Spleen (tissue), 11 donors: ENCODE results near the gene DPYSL3. TPM values are rescaled to one million over a fixed set of nuclear protein-coding genes. Genes with fewer than 3 reads are reported as not detected.

Experiments
- DNase-seq: peaks from one replicate; pipeline ENCODE4 v3.0.0-alpha.2; 2020
- H3K27ac ChIP-seq, 8 donors: fragments of 200-600 bp; sonication (generic) in 7 of 8; 1 replicate in 4 of 8; 2 replicates in 4 of 8; pipeline versions ENCODE4 v1.5.0 to v1.8.0; 2016 to 2021; ENCODE audit warnings: inconsistent platforms in 4 of 8, mild to moderate bottlenecking in 4 of 8, moderate library complexity in 1 of 8
- H3K27me3 ChIP-seq, 7 donors: fragments of 200-600 bp; sonication (generic) in 6 of 7; replicated peaks in 1 of 7; 1 replicate in 4 of 7; 2 replicates in 3 of 7; pipeline versions ENCODE4 v1.5.0 to v1.8.0; 2016 to 2021; ENCODE audit warnings: inconsistent platforms in 3 of 7, mild to moderate bottlenecking in 1 of 7
- H3K36me3 ChIP-seq, 6 donors: fragments of 200-600 bp; sonication (generic) in 5 of 6; 1 replicate in 4 of 6; 2 replicates in 2 of 6; pipeline versions ENCODE4 v1.5.0 to v1.8.0; 2016 to 2021; ENCODE audit warnings: inconsistent platforms in 2 of 6
- H3K4me1 ChIP-seq, 6 donors: fragments of 200-600 bp; sonication (generic) in 5 of 6; 1 replicate in 3 of 6; 2 replicates in 3 of 6; pipeline versions ENCODE4 v1.5.0 to v1.8.0; 2016 to 2021; ENCODE audit warnings: inconsistent platforms in 3 of 6
- H3K4me3 ChIP-seq, 8 donors: fragments of 200-600 bp; sonication (generic) in 7 of 8; 1 replicate in 4 of 8; 2 replicates in 4 of 8; pipeline versions ENCODE4 v1.5.0 to v1.8.0; 2016 to 2021; ENCODE audit warnings: inconsistent platforms in 4 of 8, mild to moderate bottlenecking in 4 of 8, moderate library complexity in 2 of 8
- H3K9me3 ChIP-seq, 8 donors: fragments of 200-600 bp; sonication (generic) in 7 of 8; 1 replicate in 4 of 8; 2 replicates in 4 of 8; pipeline versions ENCODE4 v1.5.0 to v1.8.0; 2016 to 2021; ENCODE audit warnings: inconsistent platforms in 4 of 8
- CTCF ChIP-seq, 11 experiments: fragments of 200-600 bp in 7 of 11; fragments of 450-650 bp in 4 of 11; sonication (generic) in 4 of 11; IDR thresholded peaks in 8 of 11; conservative IDR thresholded peaks in 3 of 11; 1 replicate in 7 of 11; 2 replicates in 4 of 11; pipeline versions ENCODE4 v1.4.0 to v1.8.0; 2016 to 2021; ENCODE audit warnings: antibody characterized with exemption in 11 of 11, inconsistent platforms in 4 of 11, mild to moderate bottlenecking in 1 of 11
- POLR2A ChIP-seq, 3 donors: fragments of 450-650 bp; IDR thresholded peaks; one replicate each; pipeline ENCODE4 v1.5.1; 2017; ENCODE audit warnings: antibody characterized with exemption in 3 of 3, mild to moderate bottlenecking in 1 of 3
- POLR2AphosphoS5 ChIP-seq, 3 donors: sonication (generic); formaldehyde crosslinking; IDR thresholded peaks; one replicate each; pipeline ENCODE4 v1.5.1; 2017; ENCODE audit warnings: antibody characterized with exemption in 3 of 3
- WGBS, 5 donors: extraction: QIAGEN DNeasy Blood & Tissue Kit in 3 of 5; methylation state at CpG; one replicate each; pipeline versions ENCODE4 v1.1.5 to v1.1.7; 2013 to 2018; 5-methylcytosine and 5-hydroxymethylcytosine counted together
- intact Hi-C: fragments of 100-400 bp; cut with DNase I; formaldehyde crosslinking; loops from one replicate; pipeline ENCODE4 v1.15.0; 2023; ENCODE audit warnings: low total_unique reads
- polyA plus RNA-seq, 3 donors: library from polyadenylated mRNA; stranded (reverse); fragments of 200-250 nt; gene quantifications; one replicate each; pipeline ENCODE4 v1.2.1, GENCODE V29; 2013
- total RNA-seq, 7 donors: library from RNA; depleted of rRNA in 3 of 7; stranded (reverse); fragments of >200 nt in 3 of 7; fragmentation: NEBNext Ultra II Directional in 4 of 7; extraction: Animal tissue kit (Norgen Biotek cat#: 25700) in 4 of 7; gene quantifications; one replicate each; pipeline versions ENCODE4 v1.1.0 to v1.2.1, GENCODE V29; 2016 to 2021
- donor health status: healthy with polysubstance abuse.
- donor health status: DM: no; HTN: no; CAD: no; lungs with moderate emphysema.
- donor health status: DM: no; HTN: no; CAD: no.
- donor health status: Bipolar disorder and iron deficiency.
- donor health status: healthy.
- donor health status: DM: no; HTN: no; CAD: no.
- donor health status: DM: yes; HTN: yes; CAD: no.

The DPYSL3 gene
- total and polyA plus RNA-seq, 10 donors: 10.0 to 58.2 (median 40.4) TPM

GRCh38 chr5:147455822-147456450, 53.9 kb downstream of the DPYSL3 start:
- Histone ChIP-seq H3K4me1 (peaks cover 0 to 40% (median 21%) of the 10 kb centered on the region in 6 donors), H3K9me3 (no peaks in the 10 kb centered on the region), H3K36me3 (no peaks in the 10 kb centered on the region), H3K4me3 (no peak overlapping the region), H3K27me3 (peaks cover 0 to 62% (median 19%) of the 10 kb centered on the region in 7 donors), H3K27ac (no peak overlapping the region)
- TF ChIP-seq POLR2A (IDR thresholded peaks at IDR 0.05) (no peak), POLR2AphosphoS5 (IDR thresholded peaks at IDR 0.05) (no peak), CTCF (IDR thresholded peaks at IDR 0.05 in 8 of 11, conservative IDR thresholded peaks at IDR 0.05 in 3 of 11) (no peak)
- 63 to 83% (median 77%) methylated on average over 1 of the region's 1 CpG for WGBS, 5 donors
- intact Hi-C loops: no loop called here
- DNase-seq: no peak

GRCh38 chr5:147454996-147455677, 54.7 kb downstream of the DPYSL3 start:
- Histone ChIP-seq H3K27me3 (peaks cover 0 to 62% (median 19%) of the 10 kb centered on the region in 7 donors), H3K9me3 (no peaks in the 10 kb centered on the region), H3K27ac (peak overlapping the region in 5 of 8 donors; percentile 69 to 84 (median 83)), H3K36me3 (no peaks in the 10 kb centered on the region), H3K4me1 (peaks cover 0 to 40% (median 21%) of the 10 kb centered on the region in 6 donors), H3K4me3 (no peak overlapping the region)
- 68 to 83% (median 71%) methylated on average over 10 of the region's 10 CpGs for whole genome bisulfite sequencing, 5 donors
- no peak for TF ChIP-seq CTCF (IDR thresholded peaks at IDR 0.05 in 8 of 11, conservative IDR thresholded peaks at IDR 0.05 in 3 of 11)
- no peak for TF ChIP-seq POLR2A (IDR thresholded peaks at IDR 0.05)
- TF ChIP-seq POLR2AphosphoS5 (IDR thresholded peaks at IDR 0.05): no peak
- intact Hi-C loops: loop anchor here (5.0 kb wide), 1 partner anchor 97 kb away; no protein-coding TSS in a partner anchor
- DNase-seq: no peak

- DNase-seq: peak; percentile 91
- peak overlapping the region; percentile 45 to 80 (median 61) for H3K4me3 ChIP-seq
- H3K27ac ChIP-seq: peak overlapping the region; percentile 48 to 84 (median 78)
- peaks cover 0 to 62% (median 19%) of the 10 kb centered on the region in 7 donors for H3K27me3 ChIP-seq
- peak; percentile 67 to 98 (median 82) for TF ChIP-seq CTCF (IDR thresholded peaks at IDR 0.05 in 8 of 11, conservative IDR thresholded peaks at IDR 0.05 in 3 of 11)
- peak in 2 of 3 donors; percentile 52 to 53 for TF ChIP-seq POLR2AphosphoS5 (IDR thresholded peaks at IDR 0.05)
- no peak for TF ChIP-seq POLR2A (IDR thresholded peaks at IDR 0.05)
- WGBS, 5 donors: 6 to 10% (median 6%) methylated on average over 30 to 54 of the region's 54 CpGs
- H3K4me1 ChIP-seq: peaks cover 0 to 40% (median 21%) of the 10 kb centered on the region in 6 donors
- no peaks in the 10 kb centered on the region for H3K36me3 ChIP-seq
- intact Hi-C loops: loop anchor here (5.0 kb wide), 1 partner anchor 98 kb away; no protein-coding TSS in a partner anchor
- H3K9me3 ChIP-seq: no peaks in the 10 kb centered on the region
Measured at GRCh38 chr5:147453875-147454814, 55.7 kb downstream of the DPYSL3 start.
